Measurements from ENCODE around the gene KIAA2012. TPM values are rescaled to one million over a fixed set of nuclear protein-coding genes. Genes with fewer than 3 reads are reported as not detected.

The KIAA2012 gene
- total RNA-seq, 1 experiment from 2014 or later = not detected

- H3K9me3 Mint-ChIP-seq (ENCODE audit: low read depth, unreplicated experiment) = no peaks in the 10 kb centered on the region
- BruUV-seq (replicated peaks) = no TSS peak
- TF ChIP-seq CTCF (IDR thresholded peaks at IDR 0.05; ENCODE audit: unreplicated experiment) = no peak
- H3K36me3 Mint-ChIP-seq (ENCODE audit: insufficient read depth, unreplicated experiment) = peaks cover 6% of the 10 kb centered on the region
- no peaks in the 10 kb centered on the region for H3K27me3 Mint-ChIP-seq (ENCODE audit: unreplicated experiment)
- H3K4me1 Mint-ChIP-seq (ENCODE audit: low read depth, unreplicated experiment) = no peaks in the 10 kb centered on the region
- no peak overlapping the region for H3K27ac Mint-ChIP-seq (ENCODE audit: unreplicated experiment)
- H3K4me3 Mint-ChIP-seq (ENCODE audit: low read depth, unreplicated experiment) = no peak overlapping the region
- no peak for DNase-seq
- CTCF ChIA-PET = no interaction called here
- intact Hi-C loops (cut with micrococcal nuclease; ENCODE audit: unreplicated experiment) = no loop called here
Measured at GRCh38 chr2:202196727-202197126, 123.7 kb downstream of the KIAA2012 start.

- TF ChIP-seq CTCF (IDR thresholded peaks at IDR 0.05; ENCODE audit: unreplicated experiment) = no peak
- Mint-ChIP-seq H3K4me1 (ENCODE audit: low read depth, unreplicated experiment) (no peaks in the 10 kb centered on the region), H3K36me3 (ENCODE audit: insufficient read depth, unreplicated experiment) (peaks cover 35% of the 10 kb centered on the region), H3K27me3 (ENCODE audit: unreplicated experiment) (no peaks in the 10 kb centered on the region), H3K4me3 (ENCODE audit: low read depth, unreplicated experiment) (no peak overlapping the region), H3K27ac (ENCODE audit: unreplicated experiment) (no peak overlapping the region), H3K9me3 (ENCODE audit: low read depth, unreplicated experiment) (no peaks in the 10 kb centered on the region)
- intact Hi-C loops (cut with micrococcal nuclease; ENCODE audit: unreplicated experiment) = no loop called here
- DNase-seq = no peak
- CTCF ChIA-PET = interaction anchor here (0.6 kb wide), 1 partner anchor 10 kb away, joined by 4 read pairs; no protein-coding TSS in a partner anchor
- BruUV-seq (replicated peaks) = no TSS peak
Measured at GRCh38 chr2:202201220-202202160, 128.4 kb downstream of the KIAA2012 start.

- H3K9me3 Mint-ChIP-seq (ENCODE audit: low read depth, unreplicated experiment) = no peaks in the 10 kb centered on the region
Measured at GRCh38 chr2:202203348-202203747, 130.3 kb downstream of the KIAA2012 start.

GRCh38 chr2:202204855-202205254, 131.8 kb downstream of the KIAA2012 start:
- intact Hi-C loops (cut with micrococcal nuclease; ENCODE audit: unreplicated experiment) = no loop called here
- Mint-ChIP-seq H3K9me3 (ENCODE audit: low read depth, unreplicated experiment) (no peaks in the 10 kb centered on the region), H3K27ac (ENCODE audit: unreplicated experiment) (no peak overlapping the region), H3K27me3 (ENCODE audit: unreplicated experiment) (no peaks in the 10 kb centered on the region), H3K36me3 (ENCODE audit: insufficient read depth, unreplicated experiment) (peaks cover 55% of the 10 kb centered on the region), H3K4me1 (ENCODE audit: low read depth, unreplicated experiment) (no peaks in the 10 kb centered on the region), H3K4me3 (ENCODE audit: low read depth, unreplicated experiment) (no peak overlapping the region)
- CTCF ChIA-PET = interaction anchor here (0.6 kb wide), 1 partner anchor 308 kb away, joined by 5 read pairs; no protein-coding TSS in a partner anchor
- BruUV-seq (replicated peaks) = no TSS peak
- no peak for DNase-seq
- TF ChIP-seq CTCF (IDR thresholded peaks at IDR 0.05; ENCODE audit: unreplicated experiment) = no peak

More at GRCh38 chr2:202203348-202203747, 130.3 kb downstream of the KIAA2012 start:
- no peak overlapping the region for H3K4me3 Mint-ChIP-seq (ENCODE audit: low read depth, unreplicated experiment)
- H3K27ac Mint-ChIP-seq (ENCODE audit: unreplicated experiment) = no peak overlapping the region
- no peak for TF ChIP-seq CTCF (IDR thresholded peaks at IDR 0.05; ENCODE audit: unreplicated experiment)
- CTCF ChIA-PET = no interaction called here
- no TSS peak for BruUV-seq (replicated peaks)
- intact Hi-C loops (cut with micrococcal nuclease; ENCODE audit: unreplicated experiment) = no loop called here
- DNase-seq = no peak
- peaks cover 48% of the 10 kb centered on the region for H3K36me3 Mint-ChIP-seq (ENCODE audit: insufficient read depth, unreplicated experiment)
- H3K27me3 Mint-ChIP-seq (ENCODE audit: unreplicated experiment) = no peaks in the 10 kb centered on the region
- no peaks in the 10 kb centered on the region for H3K4me1 Mint-ChIP-seq (ENCODE audit: low read depth, unreplicated experiment)

All from Calu3 (cell line).